Measurements from ENCODE around the gene TRIM34.
"Not testable (repeated sequence)": the region's sequence is repeated elsewhere in the genome, so short reads cannot be mapped to it uniquely, and the experiment has no call there.

GRCh38 chr11:5683620-5684019 is 58.8 kb downstream of the TRIM34 start:
- not testable (repeated sequence) for TF ChIP-seq POLR2A (IDR thresholded peaks at IDR 0.05; ENCODE audit: low read length); ATOH8 (CRISPR knock-in tag; IDR thresholded peaks at IDR 0.05; ENCODE audit: low read depth); BCL3 (IDR thresholded peaks at IDR 0.05)
